ENCODE measurements around the gene KRT5. TPM values are rescaled to one million over a fixed set of nuclear protein-coding genes. Genes with fewer than 3 reads are reported as not detected.
"Not testable (repeated sequence)": the region's sequence is repeated elsewhere in the genome, so short reads cannot be mapped to it uniquely, and the experiment has no call there.

The KRT5 gene
- total RNA-seq, 6 experiments from 2014 or later = not detected

DNA sequence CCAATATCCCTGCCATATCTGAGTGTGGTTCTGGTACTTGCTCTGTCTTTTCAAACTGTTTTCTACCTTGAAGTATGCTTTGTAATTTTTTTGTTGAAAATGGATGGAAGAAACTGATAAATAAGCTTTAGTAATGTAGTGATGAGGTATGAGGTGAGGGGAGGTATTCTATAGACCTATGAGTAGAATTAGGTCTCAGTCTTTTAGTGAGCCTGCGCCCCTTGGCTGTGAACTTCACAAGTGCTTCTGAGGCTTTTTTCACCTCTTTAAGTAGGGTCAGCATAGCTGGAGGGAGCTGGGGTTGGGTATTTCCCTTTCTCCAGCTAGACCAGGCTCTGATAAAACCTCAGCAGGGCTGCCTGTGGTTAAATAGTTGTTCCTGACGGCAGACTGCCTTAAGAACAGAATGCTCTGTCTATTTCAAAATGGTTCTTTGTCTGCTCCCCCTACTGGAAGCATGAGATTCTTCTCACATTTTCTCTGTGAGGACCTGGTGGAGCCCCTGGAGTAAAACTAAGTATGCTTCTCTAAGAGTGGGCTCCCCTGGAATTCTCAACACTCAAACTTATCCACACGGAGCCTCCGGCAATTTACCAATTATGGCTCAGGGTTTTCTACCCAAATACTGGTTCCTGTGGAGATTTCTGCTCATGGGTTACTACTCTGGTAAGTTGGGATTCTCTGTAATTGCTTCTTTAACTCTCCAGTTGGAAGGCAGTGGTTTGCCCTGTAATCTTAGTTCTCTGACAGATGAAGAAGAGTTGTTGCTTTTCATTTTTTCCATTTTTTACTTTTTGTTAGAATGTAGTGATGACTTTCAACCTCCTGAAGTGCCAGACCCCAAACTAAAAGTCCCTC lies 13.1 kb downstream of the KRT5 start:
- no peaks in the 10 kb centered on the region for H3K4me1 Mint-ChIP-seq (ENCODE audit: low read depth)
- H3K9me3 Mint-ChIP-seq = peaks cover 10% of the 10 kb centered on the region
- peak; percentile 46 for DNase-seq
- H3K27me3 Mint-ChIP-seq (ENCODE audit: insufficient read depth) = peaks cover 14% of the 10 kb centered on the region
- H3K36me3 Mint-ChIP-seq (ENCODE audit: low read depth) = no peaks in the 10 kb centered on the region
- TF ChIP-seq, protein P1, sequence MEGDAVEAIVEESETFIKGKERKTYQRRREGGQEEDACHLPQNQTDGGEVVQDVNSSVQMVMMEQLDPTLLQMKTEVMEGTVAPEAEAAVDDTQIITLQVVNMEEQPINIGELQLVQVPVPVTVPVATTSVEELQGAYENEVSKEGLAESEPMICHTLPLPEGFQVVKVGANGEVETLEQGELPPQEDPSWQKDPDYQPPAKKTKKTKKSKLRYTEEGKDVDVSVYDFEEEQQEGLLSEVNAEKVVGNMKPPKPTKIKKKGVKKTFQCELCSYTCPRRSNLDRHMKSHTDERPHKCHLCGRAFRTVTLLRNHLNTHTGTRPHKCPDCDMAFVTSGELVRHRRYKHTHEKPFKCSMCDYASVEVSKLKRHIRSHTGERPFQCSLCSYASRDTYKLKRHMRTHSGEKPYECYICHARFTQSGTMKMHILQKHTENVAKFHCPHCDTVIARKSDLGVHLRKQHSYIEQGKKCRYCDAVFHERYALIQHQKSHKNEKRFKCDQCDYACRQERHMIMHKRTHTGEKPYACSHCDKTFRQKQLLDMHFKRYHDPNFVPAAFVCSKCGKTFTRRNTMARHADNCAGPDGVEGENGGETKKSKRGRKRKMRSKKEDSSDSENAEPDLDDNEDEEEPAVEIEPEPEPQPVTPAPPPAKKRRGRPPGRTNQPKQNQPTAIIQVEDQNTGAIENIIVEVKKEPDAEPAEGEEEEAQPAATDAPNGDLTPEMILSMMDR (IDR thresholded peaks at IDR 0.05) = peak; percentile 78
- H3K27ac Mint-ChIP-seq = no peak overlapping the region
- H3K4me3 Mint-ChIP-seq = no peak overlapping the region

DNA sequence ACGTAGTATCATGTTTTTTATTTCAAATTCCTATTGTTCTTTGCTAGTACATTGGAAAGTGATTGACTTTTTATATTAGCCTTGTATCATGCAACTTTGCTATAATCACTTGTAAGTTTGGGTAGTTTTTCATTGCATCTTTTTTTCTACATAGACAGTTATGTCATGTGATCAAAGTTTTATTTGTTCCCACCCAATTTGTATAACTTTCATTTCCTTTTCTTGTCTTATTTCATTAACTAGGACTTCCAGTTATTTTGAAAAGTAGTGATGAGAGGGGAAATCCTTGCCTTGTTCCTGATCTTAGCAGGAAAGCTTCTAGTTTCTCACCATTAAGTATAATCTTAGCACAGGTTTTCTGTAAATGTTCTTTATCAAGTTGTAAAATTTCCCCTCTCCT lies 17.3 kb downstream of the KRT5 start:
- no peak for DNase-seq
- Mint-ChIP-seq H3K9me3 (no peaks in the 10 kb centered on the region), H3K4me3 (no peak overlapping the region), H3K27ac (no peak overlapping the region), H3K27me3 (ENCODE audit: insufficient read depth) (peaks cover 11% of the 10 kb centered on the region), H3K36me3 (ENCODE audit: low read depth) (no peaks in the 10 kb centered on the region), H3K4me1 (ENCODE audit: low read depth) (no peaks in the 10 kb centered on the region)
- TF ChIP-seq, protein P1 (IDR thresholded peaks at IDR 0.05) = no peak

DNA sequence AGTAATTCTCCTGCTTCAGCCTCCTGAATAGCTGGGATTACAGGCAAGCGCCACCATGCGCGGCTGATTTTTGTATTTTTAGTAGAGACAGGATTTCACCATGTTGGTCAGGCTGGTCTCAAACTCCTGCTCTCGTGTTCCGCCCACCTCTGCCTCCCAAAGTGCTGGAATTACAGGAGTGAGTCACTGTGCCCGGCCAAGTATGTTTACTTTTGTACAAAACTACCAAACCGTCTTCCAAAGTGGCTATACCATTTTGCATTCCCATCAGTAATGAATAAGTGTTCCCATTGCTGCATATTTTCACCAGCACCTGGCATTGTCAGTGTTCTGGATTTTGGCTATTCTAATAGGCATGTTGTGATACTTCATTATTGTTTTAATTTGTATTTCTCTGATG lies 18.7 kb downstream of the KRT5 start:
- Mint-ChIP-seq H3K4me1 (ENCODE audit: low read depth) (peaks cover 4% of the 10 kb centered on the region), H3K27me3 (ENCODE audit: insufficient read depth) (peaks cover 17% of the 10 kb centered on the region), H3K9me3 (no peaks in the 10 kb centered on the region), H3K4me3 (no peak overlapping the region), H3K36me3 (ENCODE audit: low read depth) (no peaks in the 10 kb centered on the region), H3K27ac (no peak overlapping the region)
- DNase-seq = no peak
- TF ChIP-seq, protein P1 (IDR thresholded peaks at IDR 0.05) = no peak

DNA sequence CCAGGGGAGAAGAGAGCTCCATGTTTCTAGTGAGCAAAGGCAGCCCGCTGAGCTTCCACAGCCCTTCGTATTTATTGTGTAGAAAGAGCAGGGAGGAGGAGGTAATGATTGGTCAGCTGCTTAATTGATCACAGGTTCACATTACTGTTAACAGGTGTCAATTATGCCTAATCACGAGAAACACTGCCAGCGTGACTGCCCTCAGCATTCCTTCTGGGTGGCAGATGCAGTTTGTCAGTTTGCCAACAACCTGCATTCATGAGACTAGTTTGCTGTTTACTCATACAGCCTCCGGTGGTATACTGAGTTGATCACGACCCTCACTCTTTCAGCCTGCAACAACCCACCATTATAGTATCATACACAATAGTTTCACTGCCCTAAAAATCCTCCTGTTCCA lies 19.6 kb downstream of the KRT5 start:
- not testable (repeated sequence) for DNase-seq, H3K4me3 Mint-ChIP-seq
- H3K27me3 Mint-ChIP-seq (ENCODE audit: insufficient read depth) = peaks cover 17% of the 10 kb centered on the region

DNA sequence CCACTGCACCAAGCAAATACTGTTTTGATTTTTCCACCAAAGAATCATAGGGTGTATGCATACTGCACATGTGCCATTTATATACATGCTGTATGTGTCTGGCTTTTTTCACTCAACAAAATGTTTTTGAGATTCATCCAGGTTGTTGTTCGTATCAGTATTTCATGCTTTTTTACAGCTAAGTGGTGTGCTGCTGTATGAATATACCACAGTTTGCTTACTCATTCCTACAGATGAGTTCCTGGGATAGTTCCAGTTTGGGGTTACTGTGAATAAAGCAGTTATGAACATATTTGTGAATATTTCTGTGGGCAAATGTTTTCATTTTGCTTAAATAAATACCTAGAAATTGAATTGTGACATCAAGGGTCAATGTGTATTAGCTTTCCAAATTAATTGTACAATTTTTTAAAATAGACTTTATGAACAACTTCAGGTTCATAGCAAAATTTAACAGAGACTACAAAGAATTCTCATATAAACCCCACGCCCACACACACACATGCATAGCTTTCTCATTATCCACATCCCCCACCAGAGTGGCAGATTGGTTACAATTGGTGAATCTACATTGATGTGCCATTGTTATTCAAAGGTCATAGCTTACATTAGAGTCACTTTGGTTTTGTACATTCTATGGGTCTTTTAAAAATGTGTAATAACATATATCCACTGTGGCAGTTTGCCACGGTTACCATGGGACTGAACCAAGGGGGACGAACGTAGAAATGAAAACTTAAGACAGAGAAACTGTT lies 20.2 kb downstream of the KRT5 start:
- no peaks in the 10 kb centered on the region for H3K9me3 Mint-ChIP-seq
- H3K4me1 Mint-ChIP-seq (ENCODE audit: low read depth) = peaks cover 18% of the 10 kb centered on the region
- TF ChIP-seq, protein P1 (IDR thresholded peaks at IDR 0.05) = no peak
- DNase-seq = no peak
- no peak overlapping the region for H3K27ac Mint-ChIP-seq
- no peaks in the 10 kb centered on the region for H3K36me3 Mint-ChIP-seq (ENCODE audit: low read depth)
- H3K4me3 Mint-ChIP-seq = no peak overlapping the region
- peaks cover 17% of the 10 kb centered on the region for H3K27me3 Mint-ChIP-seq (ENCODE audit: insufficient read depth)

More for the DNA sequence above, 19.6 kb downstream of the KRT5 start:
- H3K36me3 Mint-ChIP-seq (ENCODE audit: low read depth); H3K27ac Mint-ChIP-seq; H3K9me3 Mint-ChIP-seq: not testable (repeated sequence)
- peaks cover 13% of the 10 kb centered on the region for H3K4me1 Mint-ChIP-seq (ENCODE audit: low read depth)

DNA sequence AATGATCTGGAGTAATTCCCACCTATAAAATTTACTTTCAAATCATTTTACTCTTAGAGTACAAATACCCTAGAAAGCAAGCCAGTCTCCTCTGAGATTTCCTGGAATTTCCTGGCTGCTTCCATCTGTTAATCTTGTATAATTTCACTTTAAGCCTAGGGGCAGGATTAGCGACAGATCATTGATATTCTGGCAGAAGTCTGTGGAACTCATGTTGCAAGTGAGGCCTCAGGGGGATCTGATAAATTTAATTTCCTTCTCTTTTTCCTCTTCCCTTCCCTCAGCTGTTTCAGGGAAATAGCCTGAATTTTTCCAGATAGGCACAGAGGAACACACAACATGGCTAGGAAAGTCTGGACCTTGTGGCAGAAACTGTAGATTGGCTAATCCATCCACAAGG lies 21.2 kb downstream of the KRT5 start:
- Mint-ChIP-seq H3K4me1 (ENCODE audit: low read depth) (peaks cover 27% of the 10 kb centered on the region), H3K27ac (no peak overlapping the region), H3K4me3 (no peak overlapping the region), H3K36me3 (ENCODE audit: low read depth) (no peaks in the 10 kb centered on the region), H3K27me3 (ENCODE audit: insufficient read depth) (peaks cover 17% of the 10 kb centered on the region), H3K9me3 (no peaks in the 10 kb centered on the region)
- TF ChIP-seq, protein P1 (IDR thresholded peaks at IDR 0.05) = no peak
- DNase-seq = no peak
